GM12864 (cell line): ENCODE measurements around the gene WDR91.

Experiments
- DNase-seq: peaks from one replicate; pipeline ENCODE4 v3.0.0-alpha.2; 2011; ENCODE audit warnings: low read depth
- H3K4me3 ChIP-seq: 2 replicates; pipeline ENCODE4 v1.5.1; 2011; ENCODE audit warnings: mild to moderate bottlenecking, low read depth, low read length, control low read depth
- CTCF ChIP-seq: IDR thresholded peaks from 2 replicates; pipeline ENCODE4 v1.5.1; 2011; ENCODE audit warnings: low read depth, mild to moderate bottlenecking, moderate library complexity, low read length, control low read depth, inconsistent platforms; ENCODE audit errors: missing control alignments

The WDR91 gene

GRCh38 chr7:135160098-135160857, 51.0 kb downstream of the WDR91 start:
- DNase-seq = no peak
- H3K4me3 ChIP-seq = no peak overlapping the region
- no peak for TF ChIP-seq CTCF

GRCh38 chr7:135159359-135160085, 51.8 kb downstream of the WDR91 start:
- TF ChIP-seq CTCF = no peak
- no peak for DNase-seq
- H3K4me3 ChIP-seq = no peak overlapping the region

- no peak for TF ChIP-seq CTCF
- no peak for DNase-seq
- H3K4me3 ChIP-seq = no peak overlapping the region
Observed at GRCh38 chr7:135158874-135159273, 52.5 kb downstream of the WDR91 start.

- DNase-seq = no peak
- no peak overlapping the region for H3K4me3 ChIP-seq
- TF ChIP-seq CTCF = no peak
Observed at GRCh38 chr7:135158141-135158655, 53.1 kb downstream of the WDR91 start.

GRCh38 chr7:135156290-135156689, 55.0 kb downstream of the WDR91 start:
- H3K4me3 ChIP-seq = no peak overlapping the region
- DNase-seq = no peak

GRCh38 chr7:135154734-135155133, 56.6 kb downstream of the WDR91 start:
- no peak for DNase-seq
- no peak for TF ChIP-seq CTCF
- no peak overlapping the region for H3K4me3 ChIP-seq

More at GRCh38 chr7:135156290-135156689, 55.0 kb downstream of the WDR91 start:
- TF ChIP-seq CTCF = no peak
